Gastrocnemius medialis (tissue), 4 donors: ENCODE data around the gene C13orf42.

ENCODE experiments used
- CTCF ChIP-seq, 5 experiments: fragments of 450-650 bp in 3 of 5; fragments of 200-600 bp in 2 of 5; sonication (generic) in 2 of 5; IDR thresholded peaks in 4 of 5; conservative IDR thresholded peaks in 1 of 5; 1 replicate in 4 of 5; 2 replicates in 1 of 5; pipeline ENCODE4 v1.5.1; 2016 to 2019; ENCODE audit warnings: antibody characterized with exemption in 5 of 5, mild to moderate bottlenecking in 3 of 5, moderate library complexity in 3 of 5
- POLR2A ChIP-seq, 2 donors: fragments of 450-650 bp; IDR thresholded peaks; one replicate each; pipeline ENCODE4 v1.6.1; 2017; ENCODE audit warnings: antibody characterized with exemption in 2 of 2, mild to moderate bottlenecking in 2 of 2, moderate library complexity in 2 of 2

- no peak for TF ChIP-seq POLR2A (IDR thresholded peaks at IDR 0.05)
- TF ChIP-seq CTCF (IDR thresholded peaks at IDR 0.05 in 4 of 5, conservative IDR thresholded peaks at IDR 0.05 in 1 of 5) = no peak
Measured at GRCh38 chr13:51048616-51049015, 62.5 kb downstream of the C13orf42 start.
